ENCODE measurements around the gene ANXA5.

Gene ANXA5

GRCh38 chr4:121709766-121710405 is 13.1 kb upstream of the ANXA5 start:
- Histone ChIP-seq H3K27me3 (ENCODE audit: control insufficient read depth, insufficient read depth, low read length) (no peaks in the 10 kb centered on the region), H3K4me1 (ENCODE audit: control insufficient read depth, insufficient read depth, low read length) (peaks cover 18% of the 10 kb centered on the region), H3K9me3 (ENCODE audit: control insufficient read depth, insufficient read depth, low read length) (no peaks in the 10 kb centered on the region), H3K4me3 (ENCODE audit: low read depth, low read length) (no peak overlapping the region), H3K9ac (ENCODE audit: low read depth, low read length) (no peak overlapping the region), H3K36me3 (ENCODE audit: control insufficient read depth, insufficient read depth, low read length) (no peaks in the 10 kb centered on the region)

GRCh38 chr4:121707344-121707743 is 10.6 kb upstream of the ANXA5 start:
- no peaks in the 10 kb centered on the region for H3K9me3 ChIP-seq (ENCODE audit: control insufficient read depth, insufficient read depth, low read length)
- peaks cover 14% of the 10 kb centered on the region for H3K4me1 ChIP-seq (ENCODE audit: control insufficient read depth, insufficient read depth, low read length)
- no peaks in the 10 kb centered on the region for H3K27me3 ChIP-seq (ENCODE audit: control insufficient read depth, insufficient read depth, low read length)
- no peak overlapping the region for H3K9ac ChIP-seq (ENCODE audit: low read depth, low read length)
- no peak overlapping the region for H3K4me3 ChIP-seq (ENCODE audit: low read depth, low read length)
- no peaks in the 10 kb centered on the region for H3K36me3 ChIP-seq (ENCODE audit: control insufficient read depth, insufficient read depth, low read length)

GRCh38 chr4:121706595-121707021 is 9.8 kb upstream of the ANXA5 start:
- Histone ChIP-seq H3K27me3 (ENCODE audit: control insufficient read depth, insufficient read depth, low read length) (no peaks in the 10 kb centered on the region), H3K9ac (ENCODE audit: low read depth, low read length) (no peak overlapping the region), H3K4me1 (ENCODE audit: control insufficient read depth, insufficient read depth, low read length) (peaks cover 9% of the 10 kb centered on the region), H3K4me3 (ENCODE audit: low read depth, low read length) (no peak overlapping the region), H3K36me3 (ENCODE audit: control insufficient read depth, insufficient read depth, low read length) (no peaks in the 10 kb centered on the region), H3K9me3 (ENCODE audit: control insufficient read depth, insufficient read depth, low read length) (no peaks in the 10 kb centered on the region)

- Histone ChIP-seq H3K36me3 (ENCODE audit: control insufficient read depth, insufficient read depth, low read length) (no peaks in the 10 kb centered on the region), H3K9ac (ENCODE audit: low read depth, low read length) (no peak overlapping the region), H3K27me3 (ENCODE audit: control insufficient read depth, insufficient read depth, low read length) (no peaks in the 10 kb centered on the region), H3K4me3 (ENCODE audit: low read depth, low read length) (no peak overlapping the region), H3K9me3 (ENCODE audit: control insufficient read depth, insufficient read depth, low read length) (no peaks in the 10 kb centered on the region), H3K4me1 (ENCODE audit: control insufficient read depth, insufficient read depth, low read length) (peaks cover 7% of the 10 kb centered on the region)
Measured at GRCh38 chr4:121705521-121705920, 8.7 kb upstream of the ANXA5 start.

GRCh38 chr4:121702136-121702535 is 5.4 kb upstream of the ANXA5 start:
- Histone ChIP-seq H3K4me1 (ENCODE audit: control insufficient read depth, insufficient read depth, low read length) (peaks cover 7% of the 10 kb centered on the region), H3K4me3 (ENCODE audit: low read depth, low read length) (no peak overlapping the region), H3K27me3 (ENCODE audit: control insufficient read depth, insufficient read depth, low read length) (peaks cover 3% of the 10 kb centered on the region), H3K9me3 (ENCODE audit: control insufficient read depth, insufficient read depth, low read length) (no peaks in the 10 kb centered on the region), H3K36me3 (ENCODE audit: control insufficient read depth, insufficient read depth, low read length) (no peaks in the 10 kb centered on the region), H3K9ac (ENCODE audit: low read depth, low read length) (no peak overlapping the region)

GRCh38 chr4:121701263-121701662 is 4.5 kb upstream of the ANXA5 start:
- H3K4me1 ChIP-seq (ENCODE audit: control insufficient read depth, insufficient read depth, low read length) = peaks cover 7% of the 10 kb centered on the region

GRCh38 chr4:121698236-121698671 is 1.5 kb upstream of the ANXA5 start:
- Histone ChIP-seq H3K27me3 (ENCODE audit: control insufficient read depth, insufficient read depth, low read length) (peaks cover 3% of the 10 kb centered on the region), H3K9ac (ENCODE audit: low read depth, low read length) (no peak overlapping the region), H3K4me3 (ENCODE audit: low read depth, low read length) (no peak overlapping the region), H3K9me3 (ENCODE audit: control insufficient read depth, insufficient read depth, low read length) (no peaks in the 10 kb centered on the region), H3K36me3 (ENCODE audit: control insufficient read depth, insufficient read depth, low read length) (no peaks in the 10 kb centered on the region), H3K4me1 (ENCODE audit: control insufficient read depth, insufficient read depth, low read length) (no peaks in the 10 kb centered on the region)

More at GRCh38 chr4:121701263-121701662, 4.5 kb upstream of the ANXA5 start:
- H3K27me3 ChIP-seq (ENCODE audit: control insufficient read depth, insufficient read depth, low read length) = peaks cover 3% of the 10 kb centered on the region
- H3K36me3 ChIP-seq (ENCODE audit: control insufficient read depth, insufficient read depth, low read length) = no peaks in the 10 kb centered on the region
- H3K4me3 ChIP-seq (ENCODE audit: low read depth, low read length) = no peak overlapping the region
- H3K9me3 ChIP-seq (ENCODE audit: control insufficient read depth, insufficient read depth, low read length) = no peaks in the 10 kb centered on the region
- H3K9ac ChIP-seq (ENCODE audit: low read depth, low read length) = no peak overlapping the region

- no peak overlapping the region for H3K9ac ChIP-seq (ENCODE audit: low read depth, low read length)
- H3K4me1 ChIP-seq (ENCODE audit: control insufficient read depth, insufficient read depth, low read length) = no peaks in the 10 kb centered on the region
- H3K4me3 ChIP-seq (ENCODE audit: low read depth, low read length) = peak overlapping the region; percentile 58
- no peaks in the 10 kb centered on the region for H3K36me3 ChIP-seq (ENCODE audit: control insufficient read depth, insufficient read depth, low read length)
- no peaks in the 10 kb centered on the region for H3K9me3 ChIP-seq (ENCODE audit: control insufficient read depth, insufficient read depth, low read length)
- peaks cover 3% of the 10 kb centered on the region for H3K27me3 ChIP-seq (ENCODE audit: control insufficient read depth, insufficient read depth, low read length)
Measured at GRCh38 chr4:121697564-121697963, 784 bp upstream of the ANXA5 start.

GRCh38 chr4:121696170-121696580 is 605 bp downstream of the ANXA5 start:
- H3K36me3 ChIP-seq (ENCODE audit: control insufficient read depth, insufficient read depth, low read length) = no peaks in the 10 kb centered on the region
- no peaks in the 10 kb centered on the region for H3K9me3 ChIP-seq (ENCODE audit: control insufficient read depth, insufficient read depth, low read length)
- H3K9ac ChIP-seq (ENCODE audit: low read depth, low read length) = peak overlapping the region; percentile 83
- peaks cover 3% of the 10 kb centered on the region for H3K27me3 ChIP-seq (ENCODE audit: control insufficient read depth, insufficient read depth, low read length)
- peak overlapping the region; percentile 58 for H3K4me3 ChIP-seq (ENCODE audit: low read depth, low read length)
- H3K4me1 ChIP-seq (ENCODE audit: control insufficient read depth, insufficient read depth, low read length) = no peaks in the 10 kb centered on the region

GRCh38 chr4:121693886-121694285 is 2.9 kb downstream of the ANXA5 start:
- H3K9me3 ChIP-seq (ENCODE audit: control insufficient read depth, insufficient read depth, low read length) = no peaks in the 10 kb centered on the region
- peaks cover 3% of the 10 kb centered on the region for H3K27me3 ChIP-seq (ENCODE audit: control insufficient read depth, insufficient read depth, low read length)
- H3K36me3 ChIP-seq (ENCODE audit: control insufficient read depth, insufficient read depth, low read length) = no peaks in the 10 kb centered on the region
- H3K4me1 ChIP-seq (ENCODE audit: control insufficient read depth, insufficient read depth, low read length) = no peaks in the 10 kb centered on the region
- H3K9ac ChIP-seq (ENCODE audit: low read depth, low read length) = no peak overlapping the region
- no peak overlapping the region for H3K4me3 ChIP-seq (ENCODE audit: low read depth, low read length)

GRCh38 chr4:121693450-121693849 is 3.3 kb downstream of the ANXA5 start:
- Histone ChIP-seq H3K36me3 (ENCODE audit: control insufficient read depth, insufficient read depth, low read length) (no peaks in the 10 kb centered on the region), H3K9me3 (ENCODE audit: control insufficient read depth, insufficient read depth, low read length) (no peaks in the 10 kb centered on the region), H3K27me3 (ENCODE audit: control insufficient read depth, insufficient read depth, low read length) (peaks cover 3% of the 10 kb centered on the region), H3K4me3 (ENCODE audit: low read depth, low read length) (no peak overlapping the region), H3K9ac (ENCODE audit: low read depth, low read length) (no peak overlapping the region), H3K4me1 (ENCODE audit: control insufficient read depth, insufficient read depth, low read length) (no peaks in the 10 kb centered on the region)

GRCh38 chr4:121692261-121692660 is 4.5 kb downstream of the ANXA5 start:
- H3K4me3 ChIP-seq (ENCODE audit: low read depth, low read length) = no peak overlapping the region
- no peaks in the 10 kb centered on the region for H3K9me3 ChIP-seq (ENCODE audit: control insufficient read depth, insufficient read depth, low read length)
- no peaks in the 10 kb centered on the region for H3K4me1 ChIP-seq (ENCODE audit: control insufficient read depth, insufficient read depth, low read length)
- H3K36me3 ChIP-seq (ENCODE audit: control insufficient read depth, insufficient read depth, low read length) = no peaks in the 10 kb centered on the region
- H3K9ac ChIP-seq (ENCODE audit: low read depth, low read length) = peak overlapping the region; percentile 13
- no peaks in the 10 kb centered on the region for H3K27me3 ChIP-seq (ENCODE audit: control insufficient read depth, insufficient read depth, low read length)

Data from iPS-15b (cell line).